Gastroesophageal sphincter (tissue), 4 donors: Measurements from ENCODE around the gene KCNMA1. TPM values are rescaled to one million over a fixed set of nuclear protein-coding genes. Genes with fewer than 3 reads are reported as not detected.

ENCODE experiments used
- ATAC-seq: fragments of 150-250 bp; one replicate; pipeline ENCODE4 v1.9.1; 2016; ENCODE audit warnings: mild to moderate bottlenecking, moderate library complexity
- H3K27ac ChIP-seq, 4 donors: fragments of 200-600 bp; sonication (generic) in 3 of 4; 1 replicate in 3 of 4; 2 replicates in 1 of 4; pipeline ENCODE4 v1.5.1; 2016 to 2019
- H3K27me3 ChIP-seq: fragments of 200-600 bp; sonication (generic); one replicate; pipeline ENCODE4 v1.5.1; 2019
- H3K36me3 ChIP-seq, 2 donors: fragments of 200-600 bp; sonication (generic); one replicate each; pipeline ENCODE4 v1.5.1; 2019; ENCODE audit warnings: control low read depth in 1 of 2
- H3K4me1 ChIP-seq, 3 donors: fragments of 200-600 bp; sonication (generic); 1 replicate in 2 of 3; 2 replicates in 1 of 3; pipeline ENCODE4 v1.5.1; 2016 to 2019; ENCODE audit warnings: control low read depth in 2 of 3
- H3K4me3 ChIP-seq, 2 donors: fragments of 200-600 bp; sonication (generic); one replicate each; pipeline ENCODE4 v1.5.1; 2019; ENCODE audit warnings: mild to moderate bottlenecking in 1 of 2, moderate library complexity in 1 of 2
- H3K9me3 ChIP-seq, 3 donors: fragments of 200-600 bp; sonication (generic); one replicate each; pipeline ENCODE4 v1.5.1; 2017 to 2019; ENCODE audit warnings: control low read depth in 2 of 3
- EP300 ChIP-seq: sonication (generic); formaldehyde crosslinking; IDR thresholded peaks from one replicate; pipeline ENCODE4 v1.6.1; 2017; ENCODE audit warnings: antibody characterized with exemption, mild to moderate bottlenecking
- POLR2A ChIP-seq, 2 donors: fragments of 450-650 bp; IDR thresholded peaks; one replicate each; pipeline ENCODE4 v1.6.1; 2017; ENCODE audit warnings: antibody characterized with exemption in 2 of 2, mild to moderate bottlenecking in 2 of 2, moderate library complexity in 1 of 2
- POLR2AphosphoS5 ChIP-seq: sonication (generic); formaldehyde crosslinking; IDR thresholded peaks from one replicate; pipeline ENCODE4 v1.6.1; 2017; ENCODE audit warnings: antibody characterized with exemption
- WGBS, 2 donors: methylation state at CpG; one replicate each; pipeline ENCODE4 v1.1.5; 2018; ENCODE audit warnings: low coverage in 1 of 2; 5-methylcytosine and 5-hydroxymethylcytosine counted together
- total RNA-seq, 4 donors: library from RNA; depleted of rRNA; stranded (reverse); fragments of >200 nt; gene quantifications; one replicate each; pipeline ENCODE4 v1.1.0, GENCODE V29; 2016
- TF ChIP-seq, protein P1 (sequence below), 4 experiments: fragments of 200-600 bp in 2 of 4; fragments of 450-650 bp in 2 of 4; sonication (generic) in 1 of 4; IDR thresholded peaks; one replicate each; pipeline ENCODE4 v1.5.1; 2017 to 2019; ENCODE audit warnings: antibody characterized with exemption in 4 of 4, mild to moderate bottlenecking in 2 of 4, moderate library complexity in 2 of 4

Gene KCNMA1
- total RNA-seq, 4 donors from 2014 or later, result 168 to 389 (median 323) TPM

GRCh38 chr10:77192402-77192801 lies 445.2 kb downstream of the KCNMA1 start:
- Histone ChIP-seq H3K4me1 (peaks cover 0 to 79% (median 19%) of the 10 kb centered on the region in 3 donors), H3K9me3 (no peaks in the 10 kb centered on the region), H3K27ac (peak overlapping the region; percentile 29 to 89 (median 62)), H3K4me3 (no peak overlapping the region), H3K36me3 (no peaks in the 10 kb centered on the region), H3K27me3 (no peaks in the 10 kb centered on the region)
- ATAC-seq, result no peak
- 43 to 54% methylated on average over 1 to 3 of the region's 3 CpGs for WGBS, 2 donors
- TF ChIP-seq, protein P1, sequence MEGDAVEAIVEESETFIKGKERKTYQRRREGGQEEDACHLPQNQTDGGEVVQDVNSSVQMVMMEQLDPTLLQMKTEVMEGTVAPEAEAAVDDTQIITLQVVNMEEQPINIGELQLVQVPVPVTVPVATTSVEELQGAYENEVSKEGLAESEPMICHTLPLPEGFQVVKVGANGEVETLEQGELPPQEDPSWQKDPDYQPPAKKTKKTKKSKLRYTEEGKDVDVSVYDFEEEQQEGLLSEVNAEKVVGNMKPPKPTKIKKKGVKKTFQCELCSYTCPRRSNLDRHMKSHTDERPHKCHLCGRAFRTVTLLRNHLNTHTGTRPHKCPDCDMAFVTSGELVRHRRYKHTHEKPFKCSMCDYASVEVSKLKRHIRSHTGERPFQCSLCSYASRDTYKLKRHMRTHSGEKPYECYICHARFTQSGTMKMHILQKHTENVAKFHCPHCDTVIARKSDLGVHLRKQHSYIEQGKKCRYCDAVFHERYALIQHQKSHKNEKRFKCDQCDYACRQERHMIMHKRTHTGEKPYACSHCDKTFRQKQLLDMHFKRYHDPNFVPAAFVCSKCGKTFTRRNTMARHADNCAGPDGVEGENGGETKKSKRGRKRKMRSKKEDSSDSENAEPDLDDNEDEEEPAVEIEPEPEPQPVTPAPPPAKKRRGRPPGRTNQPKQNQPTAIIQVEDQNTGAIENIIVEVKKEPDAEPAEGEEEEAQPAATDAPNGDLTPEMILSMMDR (IDR thresholded peaks at IDR 0.05), result no peak
- no peak for TF ChIP-seq POLR2A (IDR thresholded peaks at IDR 0.05)
- no peak for TF ChIP-seq EP300
- no peak for TF ChIP-seq POLR2AphosphoS5

GRCh38 chr10:77191324-77192049 lies 446.1 kb downstream of the KCNMA1 start:
- Histone ChIP-seq H3K27me3 (no peaks in the 10 kb centered on the region), H3K27ac (peak overlapping the region in 2 of 4 donors; percentile 82 to 89), H3K4me3 (no peak overlapping the region), H3K36me3 (no peaks in the 10 kb centered on the region), H3K9me3 (no peaks in the 10 kb centered on the region), H3K4me1 (peaks cover 0 to 79% (median 19%) of the 10 kb centered on the region in 3 donors)
- no peak for TF ChIP-seq POLR2AphosphoS5
- TF ChIP-seq, protein P1 (IDR thresholded peaks at IDR 0.05), result no peak
- no peak for TF ChIP-seq EP300
- ATAC-seq, result no peak
- 70% methylated on average over 4 to 5 of the region's 5 CpGs for WGBS, 2 donors

GRCh38 chr10:77190291-77190690 lies 447.3 kb downstream of the KCNMA1 start:
- no peak for ATAC-seq
- Histone ChIP-seq H3K9me3 (no peaks in the 10 kb centered on the region), H3K4me1 (peaks cover 0 to 73% (median 15%) of the 10 kb centered on the region in 3 donors), H3K27me3 (no peaks in the 10 kb centered on the region), H3K27ac (peak overlapping the region in 3 of 4 donors; percentile 31 to 82 (median 36)), H3K4me3 (no peak overlapping the region), H3K36me3 (no peaks in the 10 kb centered on the region)
- no peak for TF ChIP-seq POLR2A (IDR thresholded peaks at IDR 0.05)
- no peak for TF ChIP-seq EP300
- TF ChIP-seq POLR2AphosphoS5, result no peak
- TF ChIP-seq, protein P1 (IDR thresholded peaks at IDR 0.05), result no peak
- 78 to 86% methylated on average over 1 of the region's 1 CpG for WGBS, 2 donors

GRCh38 chr10:77189520-77189919 lies 448.1 kb downstream of the KCNMA1 start:
- TF ChIP-seq, protein P1 (IDR thresholded peaks at IDR 0.05), result no peak
- TF ChIP-seq POLR2A (IDR thresholded peaks at IDR 0.05) (no peak), EP300 (no peak)
- Histone ChIP-seq H3K4me3 (no peak overlapping the region), H3K27me3 (no peaks in the 10 kb centered on the region), H3K27ac (peak overlapping the region in 2 of 4 donors; percentile 46 to 70), H3K4me1 (peaks cover 0 to 72% (median 13%) of the 10 kb centered on the region in 3 donors), H3K36me3 (no peaks in the 10 kb centered on the region), H3K9me3 (no peaks in the 10 kb centered on the region)
- 73 to 90% methylated on average over 4 of the region's 4 CpGs for WGBS, 2 donors
- ATAC-seq, result no peak

DNA sequence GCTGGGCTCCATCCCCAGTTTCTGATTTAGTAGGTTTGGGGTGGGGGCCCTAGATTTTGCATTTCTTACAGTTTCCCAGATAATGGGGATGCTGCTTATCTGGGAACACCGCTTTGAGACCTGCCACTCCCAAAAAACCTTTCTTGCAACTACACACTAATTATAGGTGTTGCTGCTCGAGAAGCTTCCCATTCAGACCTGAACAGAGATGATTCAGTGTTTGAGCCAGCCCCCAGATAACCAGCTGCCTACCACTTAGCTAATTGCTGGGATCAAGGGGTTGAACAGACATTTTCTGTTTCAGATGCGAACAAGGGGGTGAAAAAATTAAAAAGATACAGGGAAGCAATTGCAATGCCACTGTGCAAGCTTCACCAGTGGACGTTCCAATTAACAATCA lies 448.5 kb downstream of the KCNMA1 start:
- 83 to 95% methylated on average over 1 to 3 of the region's 4 CpGs for WGBS, 2 donors
- ATAC-seq, result no peak
- peak overlapping the region in 3 of 4 donors; percentile 45 to 70 (median 46) for H3K27ac ChIP-seq
- H3K36me3 ChIP-seq, result no peaks in the 10 kb centered on the region
- TF ChIP-seq POLR2AphosphoS5, result no peak
- TF ChIP-seq, protein P1 (IDR thresholded peaks at IDR 0.05), result no peak
- TF ChIP-seq EP300, result no peak
- TF ChIP-seq POLR2A (IDR thresholded peaks at IDR 0.05), result no peak
- peaks cover 0 to 71% (median 9%) of the 10 kb centered on the region in 3 donors for H3K4me1 ChIP-seq
- no peaks in the 10 kb centered on the region for H3K9me3 ChIP-seq
- H3K4me3 ChIP-seq, result no peak overlapping the region
- H3K27me3 ChIP-seq, result no peaks in the 10 kb centered on the region
